ENCODE measurements around the gene CXCL14. TPM values are rescaled to one million over a fixed set of nuclear protein-coding genes. Genes with fewer than 3 reads are reported as not detected.

Gene CXCL14
- total RNA-seq, 1 donor from 2014 or later: 0.26 TPM

GRCh38 chr5:135571066-135571609 lies 7.7 kb downstream of the CXCL14 start:
- H3K36me3 ChIP-seq (ENCODE audit: control insufficient read depth, insufficient read depth, low read length): no peaks in the 10 kb centered on the region
- FAIRE-seq: no peak
- no peak for DNase-seq (ENCODE audit: low read depth)
- no peak overlapping the region for H3K4me3 ChIP-seq (ENCODE audit: low read depth, low read length)
- H3K27me3 ChIP-seq (ENCODE audit: control insufficient read depth, insufficient read depth, low read length): no peaks in the 10 kb centered on the region
- TF ChIP-seq CTCF (IDR thresholded peaks at IDR 0.05; ENCODE audit: insufficient read depth, low read length, severe bottlenecking): no peak

- Histone ChIP-seq H3K4me3 (ENCODE audit: low read depth, low read length) (no peak overlapping the region), H3K36me3 (ENCODE audit: control insufficient read depth, insufficient read depth, low read length) (no peaks in the 10 kb centered on the region), H3K27me3 (ENCODE audit: control insufficient read depth, insufficient read depth, low read length) (no peaks in the 10 kb centered on the region)
- TF ChIP-seq CTCF (IDR thresholded peaks at IDR 0.05; ENCODE audit: insufficient read depth, low read length, severe bottlenecking): no peak
- no peak for FAIRE-seq
- no peak for DNase-seq (ENCODE audit: low read depth)
Observed at GRCh38 chr5:135570453-135570764, 8.4 kb downstream of the CXCL14 start.

GRCh38 chr5:135569755-135570452 lies 8.9 kb downstream of the CXCL14 start:
- Histone ChIP-seq H3K27me3 (ENCODE audit: control insufficient read depth, insufficient read depth, low read length) (no peaks in the 10 kb centered on the region), H3K4me3 (ENCODE audit: low read depth, low read length) (no peak overlapping the region), H3K36me3 (ENCODE audit: control insufficient read depth, insufficient read depth, low read length) (no peaks in the 10 kb centered on the region)
- FAIRE-seq (peak; percentile 95), DNase-seq (ENCODE audit: low read depth) (peak; percentile 48)
- TF ChIP-seq CTCF (IDR thresholded peaks at IDR 0.05; ENCODE audit: insufficient read depth, low read length, severe bottlenecking): peak; percentile 77

- FAIRE-seq: peak; percentile 93
- no peaks in the 10 kb centered on the region for H3K27me3 ChIP-seq (ENCODE audit: control insufficient read depth, insufficient read depth, low read length)
Observed at GRCh38 chr5:135568923-135569360, 9.8 kb downstream of the CXCL14 start.

GRCh38 chr5:135568246-135568645 lies 10.5 kb downstream of the CXCL14 start:
- no peak for TF ChIP-seq CTCF (IDR thresholded peaks at IDR 0.05; ENCODE audit: insufficient read depth, low read length, severe bottlenecking)
- no peaks in the 10 kb centered on the region for H3K27me3 ChIP-seq (ENCODE audit: control insufficient read depth, insufficient read depth, low read length)
- no peaks in the 10 kb centered on the region for H3K36me3 ChIP-seq (ENCODE audit: control insufficient read depth, insufficient read depth, low read length)
- DNase-seq (ENCODE audit: low read depth): no peak
- FAIRE-seq: peak; percentile 64
- H3K4me3 ChIP-seq (ENCODE audit: low read depth, low read length): no peak overlapping the region

More at GRCh38 chr5:135568923-135569360, 9.8 kb downstream of the CXCL14 start:
- no peak overlapping the region for H3K4me3 ChIP-seq (ENCODE audit: low read depth, low read length)
- H3K36me3 ChIP-seq (ENCODE audit: control insufficient read depth, insufficient read depth, low read length): no peaks in the 10 kb centered on the region
- peak; percentile 44 for DNase-seq (ENCODE audit: low read depth)
- no peak for TF ChIP-seq CTCF (IDR thresholded peaks at IDR 0.05; ENCODE audit: insufficient read depth, low read length, severe bottlenecking)

GRCh38 chr5:135567661-135568060 lies 11.1 kb downstream of the CXCL14 start:
- FAIRE-seq (no peak), DNase-seq (ENCODE audit: low read depth) (no peak)
- TF ChIP-seq CTCF (IDR thresholded peaks at IDR 0.05; ENCODE audit: insufficient read depth, low read length, severe bottlenecking): no peak
- Histone ChIP-seq H3K4me3 (ENCODE audit: low read depth, low read length) (no peak overlapping the region), H3K36me3 (ENCODE audit: control insufficient read depth, insufficient read depth, low read length) (no peaks in the 10 kb centered on the region), H3K27me3 (ENCODE audit: control insufficient read depth, insufficient read depth, low read length) (no peaks in the 10 kb centered on the region)

Measured in bronchial epithelial cell (primary cell).